Measurements from ENCODE around the gene GTF2F2.

GRCh38 chr13:45224176-45224575 lies 103.9 kb downstream of the GTF2F2 start:
- TF ChIP-seq EP300 (IDR thresholded peaks at IDR 0.05), result no peak
- no peak for TF ChIP-seq CTCF (IDR thresholded peaks at IDR 0.05)
- no peak for TF ChIP-seq POLR2A (IDR thresholded peaks at IDR 0.05)
- TF ChIP-seq POLR2AphosphoS5 (IDR thresholded peaks at IDR 0.05), result no peak
